GM12878 (cell line): ENCODE data around the gene AP3B2. TPM values are rescaled to one million over a fixed set of nuclear protein-coding genes. Genes with fewer than 3 reads are reported as not detected.

Source experiments
- ATAC-seq: fragments of 200-7000 bp; cut with Tn5 transposase; 3 replicates; pipeline ENCODE4 v1.9.1; 2020; ENCODE audit warnings: mild to moderate bottlenecking, moderate library complexity
- BruUV-seq: library from RNA; stranded (reverse); fragments of 400-500 nt; replicated peaks from 2 replicates; lab custom pipeline; 2021; lab: Mats Ljungman, UMichigan
- CTCF ChIA-PET: fragments of 300-600 bp; sonication (Branson Sonifier 250); formaldehyde crosslinking; extraction: SDS; loops from one replicate; lab custom pipeline; 2021; ENCODE audit warnings: inconsistent platforms; lab: Yijun Ruan, JAX
- POLR2A ChIA-PET: fragments of 350-600 bp; formaldehyde crosslinking; extraction: SDS; loops from one replicate; lab custom pipeline; 2021; ENCODE audit warnings: inconsistent platforms; lab: Charles Lee
- RAD21 ChIA-PET: fragments of 300-600 bp; sonication (Branson Sonifier 250); formaldehyde crosslinking; loops from one replicate; lab custom pipeline; 2023; ENCODE audit warnings: antibody characterized with exemption; ENCODE audit not compliant: unreplicated experiment; lab: Charles Lee
- SMC1A ChIA-PET: fragments of 300-600 bp; sonication (Branson Sonifier 250); formaldehyde crosslinking; loops from one replicate; lab custom pipeline; 2023; ENCODE audit not compliant: unreplicated experiment, uncharacterized antibody; lab: Charles Lee
- DNase-seq: peaks from one replicate; pipeline ENCODE4 v3.0.0-alpha.2; 2011; ENCODE audit warnings: low read depth, low spot score
- FAIRE-seq: peaks from 3 replicates; lab custom pipeline; 2011; peaks lifted over from hg19 to GRCh38; lab: Jason Lieb, UNC
- H2AFZ ChIP-seq: 2 replicates; pipeline ENCODE4 v1.6.0; 2011; ENCODE audit warnings: low read depth, low read length, control low read depth; ENCODE audit not compliant: control insufficient read depth
- H3K27ac ChIP-seq: 2 replicates; pipeline ENCODE4 v1.5.1; 2011; ENCODE audit warnings: control low read depth; ENCODE audit not compliant: control insufficient read depth, insufficient read depth
- H3K27me3 ChIP-seq, 2 experiments: replicated peaks in 1 of 2; 2 replicates each; pipeline versions ENCODE4 v1.6.0 to v1.6.1; 2011; ENCODE audit warnings: low read length in 1 of 2; ENCODE audit not compliant: control insufficient read depth in 2 of 2, insufficient read depth in 2 of 2
- H3K36me3 ChIP-seq, 2 experiments: 2 replicates each; pipeline ENCODE4 v1.5.1; 2011; ENCODE audit warnings: low read length in 1 of 2; ENCODE audit not compliant: control insufficient read depth in 2 of 2, insufficient read depth in 2 of 2
- H3K4me1 ChIP-seq: 2 replicates; pipeline ENCODE4 v1.6.1; 2011; ENCODE audit warnings: mild to moderate bottlenecking, low read length, moderate library complexity, mixed read lengths; ENCODE audit not compliant: control insufficient read depth, insufficient read depth
- H3K4me2 ChIP-seq: 2 replicates; pipeline ENCODE4 v1.6.0; 2011; ENCODE audit warnings: control low read depth; ENCODE audit not compliant: control insufficient read depth, insufficient read depth
- H3K4me3 ChIP-seq: fragments of 200-600 bp; sonication (generic); 2 replicates; pipeline ENCODE4 v1.5.1; 2016
- H3K79me2 ChIP-seq: 2 replicates; pipeline ENCODE4 v1.6.0; 2011; ENCODE audit warnings: low read length; ENCODE audit not compliant: control insufficient read depth, insufficient read depth
- H3K9ac ChIP-seq: 2 replicates; pipeline ENCODE4 v1.8.0; 2011; ENCODE audit warnings: low read length, control low read depth, mixed read lengths; ENCODE audit not compliant: control insufficient read depth, insufficient read depth
- H3K9me3 ChIP-seq: replicated peaks from 3 replicates; pipeline ENCODE4 v1.5.1; 2011; ENCODE audit warnings: mild to moderate bottlenecking, low read length; ENCODE audit not compliant: control insufficient read depth, insufficient read depth
- H4K20me1 ChIP-seq: 2 replicates; pipeline ENCODE4 v1.6.0; 2011; ENCODE audit not compliant: control insufficient read depth, insufficient read depth
- CBFB ChIP-seq: IDR thresholded peaks from 2 replicates; pipeline ENCODE4 v1.6.1; 2016; ENCODE audit warnings: antibody characterized with exemption, low read depth
- FOS ChIP-seq: IDR thresholded peaks from 3 replicates; pipeline ENCODE4 v1.6.1; 2011; ENCODE audit warnings: borderline replicate concordance; ENCODE audit not compliant: insufficient read length; ENCODE audit errors: extremely low read depth
- RCOR1 ChIP-seq: conservative IDR thresholded peaks from 2 replicates; pipeline ENCODE4 v1.6.1; 2012; ENCODE audit warnings: low read depth, low read length, improper control_type of control experiment
- SIX5 ChIP-seq: IDR thresholded peaks from 2 replicates; pipeline ENCODE4 v1.6.1; 2011; ENCODE audit warnings: mild to moderate bottlenecking, low read depth, low read length, moderate library complexity; ENCODE audit not compliant: severe bottlenecking
- STAT1 ChIP-seq: fragments of 450-650 bp; conservative IDR thresholded peaks from 2 replicates; pipeline ENCODE4 v1.6.1; 2014; ENCODE audit warnings: antibody characterized with exemption, mild to moderate bottlenecking
- WGBS: methylation state at CpG from one replicate; pipeline ENCODE4 v1.1.6; 2016; ENCODE audit warnings: low lambda C conversion rate; ENCODE audit not compliant: insufficient replicate concordance, insufficient coverage; ENCODE audit errors: missing lambda C conversion rate; 5-methylcytosine and 5-hydroxymethylcytosine counted together
- in situ Hi-C: fragments of 300-500 bp; cut with MboI; formaldehyde crosslinking; loops from 9 replicates; pipeline ENCODE4 v1.14.3; 2018; ENCODE audit warnings: mixed read lengths
- intact Hi-C: fragments of 100-400 bp; cut with micrococcal nuclease; formaldehyde crosslinking; loops from one replicate; pipeline ENCODE4 v1.14.2; 2022; ENCODE audit not compliant: unreplicated experiment
- polyA plus RNA-seq, 11 experiments: library from polyadenylated mRNA; depleted of rRNA in 4 of 11; unstranded in 6 of 11; stranded (reverse) in 5 of 11; fragments of >200 nt; fragmentation: Nextera tagmentation in 4 of 11; fragmentation: Illumina TruSeq in 1 of 11; extraction: Ambion mirVana in 4 of 11; extraction: Trizol in 1 of 11; gene quantifications; 1 replicate in 1 of 11; 2 replicates in 10 of 11; pipeline versions ENCODE4 v1.2.1 to v1.2.3, GENCODE V29; 2011 to 2016; ENCODE audit warnings: inconsistent platforms in 2 of 11, missing spikeins in 2 of 11, low read depth in 1 of 11
- total RNA-seq, 4 experiments: library from RNA; depleted of rRNA in 3 of 4; stranded (reverse); fragments of >200 nt in 3 of 4; fragmentation: Illumina TruSeq in 1 of 4; extraction: Trizol in 1 of 4; gene quantifications; 2 replicates each; pipeline versions ENCODE4 v1.2.1 to v1.2.3, GENCODE V29; 2013 to 2021
- TF ChIP-seq, protein P1 (sequence below): fragments of 450-650 bp; IDR thresholded peaks from 2 replicates; pipeline ENCODE4 v1.6.1; 2016; ENCODE audit warnings: mild to moderate bottlenecking, moderate library complexity, borderline replicate concordance
- TF ChIP-seq, protein P2 (sequence below): fragments of 450-650 bp; conservative IDR thresholded peaks from 2 replicates; pipeline ENCODE4 v1.6.1; 2017; ENCODE audit warnings: mild to moderate bottlenecking, moderate library complexity
- TF ChIP-seq, protein P3 (sequence below): fragments of 150-350 bp; IDR thresholded peaks from 2 replicates; pipeline ENCODE4 v1.6.1; 2016; ENCODE audit warnings: low read depth, low read length

Gene AP3B2
- total and polyA plus RNA-seq, 10 of the 15 experiments (the other 5 are each of a cell fraction or from before 2014, with no cell fraction given) = not detected

- TF ChIP-seq SIX5 = no peak
Measured at GRCh38 chr15:82748315-82748714, 38.6 kb upstream of the AP3B2 start (continued).

GRCh38 chr15:82743810-82744209 is 34.1 kb upstream of the AP3B2 start:
- Histone ChIP-seq H3K9me3 (no peaks in the 10 kb centered on the region), H3K27me3 (no peaks in the 10 kb centered on the region), H3K4me2 (no peak overlapping the region), H4K20me1 (no peaks in the 10 kb centered on the region), H3K79me2 (no peaks in the 10 kb centered on the region)
- ChIA-PET POLR2A (interaction anchor here (0.6 kb wide), 1 partner anchor 8 kb away, joined by 4 read pairs; no protein-coding TSS in a partner anchor), RAD21 (interaction anchor here (0.7 kb wide), 1 partner anchor 1919 kb away, joined by 4 read pairs; no protein-coding TSS in a partner anchor), CTCF (no interaction called here), SMC1A (no interaction called here)
- intact Hi-C loops = no loop called here
- FAIRE-seq = no peak
- no peak for ATAC-seq
- in situ Hi-C loops = no loop called here
- WGBS = 100% methylated on average over 1 of the region's 1 CpG
- BruUV-seq = no TSS peak
- TF ChIP-seq FOS = no peak
- no peak for TF ChIP-seq STAT1
- TF ChIP-seq, protein P1, sequence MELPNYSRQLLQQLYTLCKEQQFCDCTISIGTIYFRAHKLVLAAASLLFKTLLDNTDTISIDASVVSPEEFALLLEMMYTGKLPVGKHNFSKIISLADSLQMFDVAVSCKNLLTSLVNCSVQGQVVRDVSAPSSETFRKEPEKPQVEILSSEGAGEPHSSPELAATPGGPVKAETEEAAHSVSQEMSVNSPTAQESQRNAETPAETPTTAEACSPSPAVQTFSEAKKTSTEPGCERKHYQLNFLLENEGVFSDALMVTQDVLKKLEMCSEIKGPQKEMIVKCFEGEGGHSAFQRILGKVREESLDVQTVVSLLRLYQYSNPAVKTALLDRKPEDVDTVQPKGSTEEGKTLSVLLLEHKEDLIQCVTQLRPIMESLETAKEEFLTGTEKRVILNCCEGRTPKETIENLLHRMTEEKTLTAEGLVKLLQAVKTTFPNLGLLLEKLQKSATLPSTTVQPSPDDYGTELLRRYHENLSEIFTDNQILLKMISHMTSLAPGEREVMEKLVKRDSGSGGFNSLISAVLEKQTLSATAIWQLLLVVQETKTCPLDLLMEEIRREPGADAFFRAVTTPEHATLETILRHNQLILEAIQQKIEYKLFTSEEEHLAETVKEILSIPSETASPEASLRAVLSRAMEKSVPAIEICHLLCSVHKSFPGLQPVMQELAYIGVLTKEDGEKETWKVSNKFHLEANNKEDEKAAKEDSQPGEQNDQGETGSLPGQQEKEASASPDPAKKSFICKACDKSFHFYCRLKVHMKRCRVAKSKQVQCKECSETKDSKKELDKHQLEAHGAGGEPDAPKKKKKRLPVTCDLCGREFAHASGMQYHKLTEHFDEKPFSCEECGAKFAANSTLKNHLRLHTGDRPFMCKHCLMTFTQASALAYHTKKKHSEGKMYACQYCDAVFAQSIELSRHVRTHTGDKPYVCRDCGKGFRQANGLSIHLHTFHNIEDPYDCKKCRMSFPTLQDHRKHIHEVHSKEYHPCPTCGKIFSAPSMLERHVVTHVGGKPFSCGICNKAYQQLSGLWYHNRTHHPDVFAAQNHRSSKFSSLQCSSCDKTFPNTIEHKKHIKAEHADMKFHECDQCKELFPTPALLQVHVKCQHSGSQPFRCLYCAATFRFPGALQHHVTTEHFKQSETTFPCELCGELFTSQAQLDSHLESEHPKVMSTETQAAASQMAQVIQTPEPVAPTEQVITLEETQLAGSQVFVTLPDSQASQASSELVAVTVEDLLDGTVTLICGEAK = no peak
- TF ChIP-seq, protein P2, sequence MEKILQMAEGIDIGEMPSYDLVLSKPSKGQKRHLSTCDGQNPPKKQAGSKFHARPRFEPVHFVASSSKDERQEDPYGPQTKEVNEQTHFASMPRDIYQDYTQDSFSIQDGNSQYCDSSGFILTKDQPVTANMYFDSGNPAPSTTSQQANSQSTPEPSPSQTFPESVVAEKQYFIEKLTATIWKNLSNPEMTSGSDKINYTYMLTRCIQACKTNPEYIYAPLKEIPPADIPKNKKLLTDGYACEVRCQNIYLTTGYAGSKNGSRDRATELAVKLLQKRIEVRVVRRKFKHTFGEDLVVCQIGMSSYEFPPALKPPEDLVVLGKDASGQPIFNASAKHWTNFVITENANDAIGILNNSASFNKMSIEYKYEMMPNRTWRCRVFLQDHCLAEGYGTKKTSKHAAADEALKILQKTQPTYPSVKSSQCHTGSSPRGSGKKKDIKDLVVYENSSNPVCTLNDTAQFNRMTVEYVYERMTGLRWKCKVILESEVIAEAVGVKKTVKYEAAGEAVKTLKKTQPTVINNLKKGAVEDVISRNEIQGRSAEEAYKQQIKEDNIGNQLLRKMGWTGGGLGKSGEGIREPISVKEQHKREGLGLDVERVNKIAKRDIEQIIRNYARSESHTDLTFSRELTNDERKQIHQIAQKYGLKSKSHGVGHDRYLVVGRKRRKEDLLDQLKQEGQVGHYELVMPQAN = no peak
- no peak for TF ChIP-seq RCOR1
- no peak for TF ChIP-seq CBFB
- TF ChIP-seq, protein P3, sequence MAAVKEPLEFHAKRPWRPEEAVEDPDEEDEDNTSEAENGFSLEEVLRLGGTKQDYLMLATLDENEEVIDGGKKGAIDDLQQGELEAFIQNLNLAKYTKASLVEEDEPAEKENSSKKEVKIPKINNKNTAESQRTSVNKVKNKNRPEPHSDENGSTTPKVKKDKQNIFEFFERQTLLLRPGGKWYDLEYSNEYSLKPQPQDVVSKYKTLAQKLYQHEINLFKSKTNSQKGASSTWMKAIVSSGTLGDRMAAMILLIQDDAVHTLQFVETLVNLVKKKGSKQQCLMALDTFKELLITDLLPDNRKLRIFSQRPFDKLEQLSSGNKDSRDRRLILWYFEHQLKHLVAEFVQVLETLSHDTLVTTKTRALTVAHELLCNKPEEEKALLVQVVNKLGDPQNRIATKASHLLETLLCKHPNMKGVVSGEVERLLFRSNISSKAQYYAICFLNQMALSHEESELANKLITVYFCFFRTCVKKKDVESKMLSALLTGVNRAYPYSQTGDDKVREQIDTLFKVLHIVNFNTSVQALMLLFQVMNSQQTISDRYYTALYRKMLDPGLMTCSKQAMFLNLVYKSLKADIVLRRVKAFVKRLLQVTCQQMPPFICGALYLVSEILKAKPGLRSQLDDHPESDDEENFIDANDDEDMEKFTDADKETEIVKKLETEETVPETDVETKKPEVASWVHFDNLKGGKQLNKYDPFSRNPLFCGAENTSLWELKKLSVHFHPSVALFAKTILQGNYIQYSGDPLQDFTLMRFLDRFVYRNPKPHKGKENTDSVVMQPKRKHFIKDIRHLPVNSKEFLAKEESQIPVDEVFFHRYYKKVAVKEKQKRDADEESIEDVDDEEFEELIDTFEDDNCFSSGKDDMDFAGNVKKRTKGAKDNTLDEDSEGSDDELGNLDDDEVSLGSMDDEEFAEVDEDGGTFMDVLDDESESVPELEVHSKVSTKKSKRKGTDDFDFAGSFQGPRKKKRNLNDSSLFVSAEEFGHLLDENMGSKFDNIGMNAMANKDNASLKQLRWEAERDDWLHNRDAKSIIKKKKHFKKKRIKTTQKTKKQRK = no peak
- TF ChIP-seq, all 136 proteins: peak for 0
- Histone ChIP-seq H3K9ac (no peak overlapping the region), H3K4me1 (no peaks in the 10 kb centered on the region), H3K4me3 (no peak overlapping the region), H3K36me3 (peaks cover 0 to 3% of the 10 kb centered on the region in 2 experiments; a peak in 1 of 4 replicates), H3K27ac (no peak overlapping the region), H2AFZ (no peak overlapping the region)
- DNase-seq = no peak
